Peyer's patch (tissue), 4 donors: ENCODE data around the gene ZNF70.

Source experiments
- POLR2A ChIP-seq, 2 donors: fragments of 450-650 bp; IDR thresholded peaks; one replicate each; pipeline ENCODE4 v1.5.1; 2017; ENCODE audit warnings: antibody characterized with exemption in 2 of 2, mild to moderate bottlenecking in 2 of 2, moderate library complexity in 2 of 2
- TF ChIP-seq, protein P1 (sequence below), 6 experiments: fragments of 450-650 bp in 4 of 6; fragments of 200-600 bp in 2 of 6; sonication (generic) in 1 of 6; IDR thresholded peaks; one replicate each; pipeline ENCODE4 v1.5.1; 2017 to 2019; ENCODE audit warnings: antibody characterized with exemption in 6 of 6, mild to moderate bottlenecking in 3 of 6, moderate library complexity in 1 of 6

DNA sequence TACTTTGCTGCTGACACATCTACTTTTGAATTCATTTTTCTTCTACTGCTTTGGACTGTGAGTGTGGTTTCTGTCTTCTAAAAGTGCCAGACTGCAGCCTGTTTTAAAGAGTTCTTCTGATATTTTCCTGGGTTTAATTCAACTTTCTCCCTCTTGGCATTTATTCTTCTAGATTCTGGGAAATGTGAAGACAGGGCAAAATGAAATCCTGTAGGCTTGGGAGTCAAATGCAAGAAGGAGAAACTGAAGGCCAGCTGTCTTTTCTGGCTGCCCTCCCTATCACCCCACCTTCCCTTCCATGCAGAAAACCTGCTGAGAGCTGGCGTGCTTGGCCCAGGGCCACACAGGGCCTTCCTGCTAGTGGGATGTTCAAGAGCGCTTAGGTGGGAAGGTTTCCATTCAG is 7.6 kb downstream of the ZNF70 start:
- TF ChIP-seq, protein P1, sequence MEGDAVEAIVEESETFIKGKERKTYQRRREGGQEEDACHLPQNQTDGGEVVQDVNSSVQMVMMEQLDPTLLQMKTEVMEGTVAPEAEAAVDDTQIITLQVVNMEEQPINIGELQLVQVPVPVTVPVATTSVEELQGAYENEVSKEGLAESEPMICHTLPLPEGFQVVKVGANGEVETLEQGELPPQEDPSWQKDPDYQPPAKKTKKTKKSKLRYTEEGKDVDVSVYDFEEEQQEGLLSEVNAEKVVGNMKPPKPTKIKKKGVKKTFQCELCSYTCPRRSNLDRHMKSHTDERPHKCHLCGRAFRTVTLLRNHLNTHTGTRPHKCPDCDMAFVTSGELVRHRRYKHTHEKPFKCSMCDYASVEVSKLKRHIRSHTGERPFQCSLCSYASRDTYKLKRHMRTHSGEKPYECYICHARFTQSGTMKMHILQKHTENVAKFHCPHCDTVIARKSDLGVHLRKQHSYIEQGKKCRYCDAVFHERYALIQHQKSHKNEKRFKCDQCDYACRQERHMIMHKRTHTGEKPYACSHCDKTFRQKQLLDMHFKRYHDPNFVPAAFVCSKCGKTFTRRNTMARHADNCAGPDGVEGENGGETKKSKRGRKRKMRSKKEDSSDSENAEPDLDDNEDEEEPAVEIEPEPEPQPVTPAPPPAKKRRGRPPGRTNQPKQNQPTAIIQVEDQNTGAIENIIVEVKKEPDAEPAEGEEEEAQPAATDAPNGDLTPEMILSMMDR (IDR thresholded peaks at IDR 0.05): no peak
- no peak for TF ChIP-seq POLR2A (IDR thresholded peaks at IDR 0.05)
